Smooth muscle cell (in vitro differentiated cells): ENCODE measurements around the gene CHST15. TPM values are rescaled to one million over a fixed set of nuclear protein-coding genes. Genes with fewer than 3 reads are reported as not detected.

Experiments
- DNase-seq: peaks from one replicate; lab custom pipeline; 2025; ENCODE audit not compliant: unreplicated experiment; lab: John Stamatoyannopoulos, UW
- H2AFZ ChIP-seq: fragments of 200-600 bp; sonication (generic); 2 replicates; pipeline ENCODE4 v1.6.0; 2016; ENCODE audit warnings: antibody characterized with exemption, low read depth, mild to moderate bottlenecking
- H3F3A ChIP-seq: fragments of 200-600 bp; sonication (generic); 2 replicates; pipeline ENCODE4 v1.6.0; 2017; ENCODE audit warnings: antibody characterized with exemption, low read depth
- H3K27ac ChIP-seq: fragments of 200-600 bp; sonication (generic); 2 replicates; pipeline ENCODE4 v1.5.1; 2016; ENCODE audit warnings: low read depth, mild to moderate bottlenecking
- H3K27me3 ChIP-seq: fragments of 200-600 bp; sonication (generic); 2 replicates; pipeline ENCODE4 v1.6.1; 2016; ENCODE audit warnings: low read depth, mild to moderate bottlenecking
- H3K36me3 ChIP-seq: fragments of 200-600 bp; sonication (generic); 2 replicates; pipeline ENCODE4 v1.5.1; 2016; ENCODE audit warnings: low read depth
- H3K4me1 ChIP-seq: fragments of 200-600 bp; sonication (generic); 2 replicates; pipeline ENCODE4 v1.5.1; 2016; ENCODE audit warnings: low read depth
- H3K4me2 ChIP-seq: fragments of 200-600 bp; sonication (generic); 2 replicates; pipeline ENCODE4 v1.6.0; 2016; ENCODE audit warnings: mild to moderate bottlenecking
- H3K4me3 ChIP-seq: fragments of 200-600 bp; sonication (generic); 2 replicates; pipeline ENCODE4 v1.5.1; 2016; ENCODE audit warnings: mild to moderate bottlenecking
- H3K79me2 ChIP-seq: fragments of 200-600 bp; sonication (generic); 2 replicates; pipeline ENCODE4 v1.6.0; 2016; ENCODE audit warnings: low read depth, mild to moderate bottlenecking
- H3K9ac ChIP-seq: fragments of 200-600 bp; sonication (generic); 2 replicates; pipeline ENCODE4 v1.6.0; 2016; ENCODE audit warnings: low read depth
- H3K9me3 ChIP-seq: fragments of 200-600 bp; sonication (generic); replicated peaks from 2 replicates; pipeline ENCODE4 v1.5.1; 2016; ENCODE audit warnings: low read depth
- H4K20me1 ChIP-seq: fragments of 200-600 bp; sonication (generic); 2 replicates; pipeline ENCODE4 v1.6.0; 2016; ENCODE audit warnings: low read depth
- WGBS: methylation state at CpG from one replicate; pipeline ENCODE4 v1.1.7; 2016; ENCODE audit warnings: low lambda C conversion rate; 5-methylcytosine and 5-hydroxymethylcytosine counted together
- polyA plus RNA-seq: library from polyadenylated mRNA; unstranded; fragments of >200 nt; fragmentation: Nextera tagmentation; extraction: Ambion mirVana; gene quantifications from 2 replicates; pipeline ENCODE4 v1.2.1, GENCODE V29; 2016
- total RNA-seq: library from RNA; depleted of rRNA; stranded (reverse); fragments of >200 nt; gene quantifications from 2 replicates; pipeline ENCODE4 v1.2.3, GENCODE V29; 2014
- TF ChIP-seq, protein P1 (sequence below): fragments of 200-600 bp; sonication (generic); IDR thresholded peaks from 2 replicates; pipeline ENCODE4 v1.5.1; 2017; ENCODE audit warnings: borderline replicate concordance, mild to moderate bottlenecking, antibody characterized with exemption; ENCODE audit not compliant: insufficient read depth, poor library complexity, severe bottlenecking

Gene CHST15
- total and polyA plus RNA-seq, 2 experiments from 2014 or later = 14.1 to 20.4 TPM

DNA sequence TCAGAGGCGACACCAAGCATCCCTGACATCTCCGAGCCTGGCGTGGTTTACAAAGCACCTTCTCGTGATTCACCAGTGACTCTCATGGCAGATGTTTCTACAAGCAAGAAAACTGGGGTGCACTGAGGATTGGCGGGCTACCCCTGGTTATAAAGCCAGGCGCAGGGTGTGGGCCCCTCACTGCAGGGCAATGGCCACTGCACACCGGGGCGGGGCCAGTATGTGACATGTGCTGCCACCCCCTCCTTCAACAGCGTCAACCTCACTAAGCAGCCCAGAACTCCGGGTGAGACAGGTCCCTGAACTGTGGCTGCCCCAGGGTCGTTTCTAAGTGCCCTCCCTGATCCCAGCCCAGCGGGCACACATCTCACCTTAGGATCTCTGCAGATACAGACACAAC lies 63.8 kb downstream of the CHST15 start:
- no peaks in the 10 kb centered on the region for H3K27me3 ChIP-seq
- WGBS = 91% methylated on average over 12 of the region's 12 CpGs
- no peak overlapping the region for H3K27ac ChIP-seq

DNA sequence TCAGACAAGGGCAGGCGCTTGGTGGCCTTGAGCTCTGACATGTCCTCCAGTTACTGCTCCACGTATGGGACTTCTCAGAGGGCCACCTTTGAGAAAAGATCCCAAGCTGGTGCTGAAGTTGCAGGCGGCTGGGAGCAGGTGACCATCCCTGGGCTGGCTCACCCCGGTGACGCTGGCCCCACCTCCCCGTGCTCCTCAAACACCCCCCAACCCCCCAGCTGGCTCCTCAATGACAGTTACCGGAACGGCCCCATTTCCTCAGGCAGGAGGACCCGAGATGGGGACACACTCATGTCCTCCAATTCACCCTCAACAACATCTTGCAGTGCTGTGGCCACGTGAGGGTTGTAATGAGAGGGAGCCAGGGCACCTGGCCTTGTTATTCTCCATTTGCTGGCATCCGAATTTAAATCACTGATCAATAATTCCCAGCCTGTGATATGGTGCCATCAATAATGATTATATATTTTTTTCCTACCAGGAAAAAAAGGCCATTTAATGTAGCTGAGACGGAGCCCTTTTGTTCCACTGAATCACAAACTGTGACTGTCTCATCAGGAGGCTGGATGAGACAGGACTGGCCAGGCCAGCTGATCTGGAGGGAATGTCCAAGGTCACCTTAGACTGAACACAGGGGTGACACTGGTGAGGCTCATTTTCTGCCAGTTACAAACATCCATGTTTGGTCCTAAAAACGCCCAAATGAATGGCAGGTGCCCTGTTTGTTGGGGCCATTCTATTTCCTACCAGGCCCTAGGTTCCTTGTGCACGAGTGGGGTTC lies 64.5 kb downstream of the CHST15 start:
- no peaks in the 10 kb centered on the region for H3K27me3 ChIP-seq

More for the DNA sequence above, 63.8 kb downstream of the CHST15 start:
- Histone ChIP-seq H3K4me2 (no peak overlapping the region), H3K9ac (no peak overlapping the region), H3F3A (no peaks in the 10 kb centered on the region), H3K9me3 (no peaks in the 10 kb centered on the region), H4K20me1 (peaks cover 22% of the 10 kb centered on the region), H2AFZ (no peak overlapping the region), H3K79me2 (no peaks in the 10 kb centered on the region), H3K4me3 (no peak overlapping the region), H3K4me1 (no peaks in the 10 kb centered on the region), H3K36me3 (no peaks in the 10 kb centered on the region)
- TF ChIP-seq, protein P1, sequence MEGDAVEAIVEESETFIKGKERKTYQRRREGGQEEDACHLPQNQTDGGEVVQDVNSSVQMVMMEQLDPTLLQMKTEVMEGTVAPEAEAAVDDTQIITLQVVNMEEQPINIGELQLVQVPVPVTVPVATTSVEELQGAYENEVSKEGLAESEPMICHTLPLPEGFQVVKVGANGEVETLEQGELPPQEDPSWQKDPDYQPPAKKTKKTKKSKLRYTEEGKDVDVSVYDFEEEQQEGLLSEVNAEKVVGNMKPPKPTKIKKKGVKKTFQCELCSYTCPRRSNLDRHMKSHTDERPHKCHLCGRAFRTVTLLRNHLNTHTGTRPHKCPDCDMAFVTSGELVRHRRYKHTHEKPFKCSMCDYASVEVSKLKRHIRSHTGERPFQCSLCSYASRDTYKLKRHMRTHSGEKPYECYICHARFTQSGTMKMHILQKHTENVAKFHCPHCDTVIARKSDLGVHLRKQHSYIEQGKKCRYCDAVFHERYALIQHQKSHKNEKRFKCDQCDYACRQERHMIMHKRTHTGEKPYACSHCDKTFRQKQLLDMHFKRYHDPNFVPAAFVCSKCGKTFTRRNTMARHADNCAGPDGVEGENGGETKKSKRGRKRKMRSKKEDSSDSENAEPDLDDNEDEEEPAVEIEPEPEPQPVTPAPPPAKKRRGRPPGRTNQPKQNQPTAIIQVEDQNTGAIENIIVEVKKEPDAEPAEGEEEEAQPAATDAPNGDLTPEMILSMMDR = no peak
- DNase-seq = no peak

GRCh38 chr10:124027651-124028050 lies 65.7 kb downstream of the CHST15 start:
- H4K20me1 ChIP-seq = peaks cover 7% of the 10 kb centered on the region
- no peaks in the 10 kb centered on the region for H3K9me3 ChIP-seq
- H3K36me3 ChIP-seq = no peaks in the 10 kb centered on the region
- no peak overlapping the region for H3K27ac ChIP-seq
- no peak for DNase-seq
- no peaks in the 10 kb centered on the region for H3K79me2 ChIP-seq
- H3K4me2 ChIP-seq = no peak overlapping the region
- H3K4me3 ChIP-seq = no peak overlapping the region
- H3K9ac ChIP-seq = no peak overlapping the region
- H2AFZ ChIP-seq = no peak overlapping the region
- no peaks in the 10 kb centered on the region for H3K27me3 ChIP-seq
- no peaks in the 10 kb centered on the region for H3F3A ChIP-seq
- 86% methylated on average over 9 of the region's 9 CpGs for WGBS
- TF ChIP-seq, protein P1 = no peak
- H3K4me1 ChIP-seq = no peaks in the 10 kb centered on the region

More for the DNA sequence above, 64.5 kb downstream of the CHST15 start:
- no peaks in the 10 kb centered on the region for H3F3A ChIP-seq
- TF ChIP-seq, protein P1 = no peak
- no peaks in the 10 kb centered on the region for H3K4me1 ChIP-seq
- H3K9me3 ChIP-seq = no peaks in the 10 kb centered on the region
- no peaks in the 10 kb centered on the region for H3K36me3 ChIP-seq
- peaks cover 17% of the 10 kb centered on the region for H4K20me1 ChIP-seq
- no peaks in the 10 kb centered on the region for H3K79me2 ChIP-seq
- H3K9ac ChIP-seq = no peak overlapping the region
- H3K4me2 ChIP-seq = no peak overlapping the region
- WGBS = 94% methylated on average over 11 of the region's 14 CpGs
- no peak overlapping the region for H2AFZ ChIP-seq
- no peak for DNase-seq
- no peak overlapping the region for H3K27ac ChIP-seq
- no peak overlapping the region for H3K4me3 ChIP-seq
